GM21717 (cell line): ENCODE results near the gene ROPN1L.
"Not testable (repeated sequence)": the region's sequence is repeated elsewhere in the genome, so short reads cannot be mapped to it uniquely, and the experiment has no call there.

Experiments
- ATAC-seq: cut with Tn5 transposase; IDR thresholded peaks from one replicate; pipeline ENCODE4 v1.9.1; 2021; ENCODE audit warnings: mild to moderate bottlenecking, moderate library complexity; ENCODE audit not compliant: unreplicated experiment

The ROPN1L gene

DNA sequence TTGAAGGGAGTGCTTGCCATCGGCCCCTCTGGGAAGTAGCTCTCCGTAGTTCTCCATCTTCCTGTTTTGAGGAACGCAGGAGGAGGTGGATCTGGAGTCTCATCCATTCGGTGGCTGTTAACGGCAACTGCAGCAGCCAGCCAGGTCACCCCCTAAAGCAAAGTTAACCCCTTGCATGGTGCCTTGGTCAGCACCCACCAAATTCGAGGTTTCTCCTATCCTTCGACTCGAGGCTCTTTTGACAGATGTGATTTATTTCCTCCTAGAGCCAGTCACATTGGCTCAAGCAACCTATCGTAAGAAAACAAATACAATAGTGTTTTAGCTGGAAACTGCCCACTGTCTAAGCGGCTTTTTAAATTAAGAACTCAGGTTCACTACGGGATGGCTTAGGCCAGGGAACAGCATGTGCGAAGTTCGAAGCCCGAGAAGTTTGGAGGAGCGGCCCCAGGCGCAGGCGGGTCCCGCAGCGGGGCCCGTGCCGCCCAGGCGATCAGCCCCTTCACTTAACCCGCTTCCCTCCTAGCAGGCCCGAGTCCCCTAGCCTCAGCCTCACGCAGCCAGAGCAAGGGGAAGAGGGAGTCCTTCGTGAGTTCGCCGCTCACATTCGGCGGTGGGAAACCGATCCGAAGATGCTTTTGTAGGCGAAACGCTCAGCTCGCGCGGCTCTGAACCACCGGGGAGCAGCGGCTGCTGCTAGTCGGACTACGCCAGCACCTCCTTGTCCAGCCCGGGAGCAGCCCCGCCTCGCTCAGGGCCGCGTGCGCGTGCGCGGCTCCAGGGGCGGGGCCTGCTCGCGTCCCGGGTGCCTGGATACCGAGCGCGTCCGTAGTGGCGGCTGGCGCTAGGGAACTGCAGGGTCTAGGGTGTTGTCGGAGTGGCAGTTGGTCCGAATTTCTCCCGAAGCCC, at the start of gene ROPN1L:
Gene ROPN1L, plus strand, starts transcription at position 797 of the 909 bp plus-strand sequence. CDS start 289 bp downstream, outside the sequence.
- peak; percentile 98 for ATAC-seq

DNA sequence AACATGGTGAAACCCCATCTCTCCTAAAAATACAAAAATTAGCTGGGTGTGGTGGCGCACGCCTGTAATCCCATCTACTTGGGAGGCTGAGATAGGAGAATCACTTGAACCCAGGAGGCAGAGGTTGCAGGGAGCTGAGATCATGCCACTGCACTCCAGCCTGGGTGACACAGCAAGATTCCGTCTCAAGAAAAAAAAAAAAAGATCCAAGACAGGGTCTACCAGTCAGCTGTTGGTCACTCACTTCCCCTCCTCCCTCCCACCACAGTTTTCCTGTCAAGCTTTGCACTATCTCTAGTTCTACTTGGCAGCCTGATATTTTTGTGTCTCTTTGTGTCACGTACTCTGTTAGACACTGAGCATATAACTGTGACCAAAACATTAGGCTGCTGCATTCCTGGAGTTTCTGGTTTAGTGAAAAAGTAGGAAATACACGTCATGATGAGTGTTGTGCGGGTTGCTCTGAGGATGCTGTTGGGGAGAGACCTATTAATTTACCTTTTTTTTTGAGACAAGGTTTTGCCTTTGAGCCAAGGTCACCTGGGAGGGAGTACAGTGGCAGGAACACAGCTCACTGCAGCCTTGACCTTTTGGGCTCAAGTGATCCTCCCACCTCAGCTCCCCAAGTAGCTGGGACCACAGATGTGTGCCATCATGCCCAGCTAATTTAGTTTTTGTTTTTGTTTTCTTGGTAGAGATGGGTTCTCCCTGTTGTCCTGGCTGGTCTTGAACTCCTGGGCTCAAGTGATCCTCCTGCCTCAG, 48.9 kb upstream of the ROPN1L start:
- ATAC-seq, result not testable (repeated sequence)

DNA sequence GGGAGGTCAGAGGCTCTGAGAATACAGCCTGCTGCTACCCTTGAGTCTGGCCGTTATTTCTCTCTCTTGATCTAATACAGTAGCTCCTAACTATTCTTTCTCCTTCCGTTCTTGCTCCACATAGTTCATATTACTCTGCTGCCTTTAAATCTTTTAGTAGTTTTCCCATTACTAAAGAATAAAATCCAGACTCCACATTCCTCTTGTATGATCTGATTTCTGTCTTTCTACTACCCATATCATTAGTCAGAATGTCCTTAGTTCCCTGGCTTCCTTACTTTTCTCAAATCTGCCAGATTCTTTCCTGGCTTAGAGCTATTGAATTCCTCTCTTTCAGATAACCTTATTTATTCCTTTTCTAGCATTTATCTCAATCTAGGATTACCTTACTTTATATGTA, 48.2 kb upstream of the ROPN1L start:
- ATAC-seq, result no peak

DNA sequence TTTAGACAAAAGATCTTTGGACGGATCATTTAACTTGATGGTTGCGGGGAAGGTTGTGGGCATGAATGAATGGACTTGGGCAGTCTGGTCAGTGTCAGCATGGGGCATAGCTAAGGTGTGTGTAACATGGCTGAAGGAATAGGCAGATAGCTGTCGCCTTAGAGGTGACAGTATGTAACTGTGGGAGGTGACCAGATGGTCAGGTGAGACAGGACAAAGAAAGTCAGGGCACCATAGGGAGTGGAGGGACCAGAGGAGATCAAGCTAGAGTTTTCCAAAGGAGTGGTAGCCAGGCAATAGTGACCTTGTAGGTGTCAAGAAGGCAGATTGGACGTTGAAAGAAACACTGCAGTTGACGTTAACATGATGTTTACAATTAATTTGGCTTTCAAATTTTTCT, 45.1 kb upstream of the ROPN1L start:
- no peak for ATAC-seq

DNA sequence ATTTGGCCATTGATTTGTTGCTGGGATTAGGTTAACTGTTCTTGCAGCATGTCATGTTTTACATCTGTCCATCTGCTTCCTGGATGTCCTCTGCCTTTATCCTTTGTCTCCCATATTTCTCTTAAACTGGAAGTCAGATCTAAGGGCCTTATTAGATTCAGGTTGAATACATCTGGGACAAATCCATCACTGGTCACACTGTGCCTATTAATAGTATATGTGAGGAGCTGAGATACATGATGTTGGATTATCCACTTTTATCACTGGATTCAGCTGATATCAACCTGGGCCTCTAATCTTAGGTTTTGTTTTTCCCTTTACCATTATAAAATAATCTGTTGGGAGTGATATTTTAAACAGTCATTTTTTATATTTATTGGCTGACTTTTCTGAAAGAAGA, 41.8 kb upstream of the ROPN1L start:
- ATAC-seq, result no peak

DNA sequence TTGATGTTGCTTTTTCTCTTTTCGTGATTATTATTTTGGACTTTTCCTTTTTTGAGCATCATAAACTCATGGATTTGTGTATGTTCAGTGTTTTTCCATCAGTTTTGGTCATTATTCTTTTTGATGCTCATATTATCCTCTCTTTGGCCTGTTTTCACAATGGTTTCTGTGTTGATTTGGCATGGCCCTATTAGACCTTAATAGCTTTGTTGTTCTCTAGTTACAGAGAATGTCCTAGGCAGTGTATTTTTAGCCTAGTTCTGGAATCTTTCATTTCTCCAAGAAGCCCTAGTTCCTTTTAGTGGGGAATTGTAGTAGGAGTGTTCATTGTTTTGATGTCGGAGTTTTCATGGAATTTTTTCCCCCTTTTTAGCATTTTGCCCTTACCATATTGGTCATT, 41.3 kb upstream of the ROPN1L start:
- no peak for ATAC-seq

DNA sequence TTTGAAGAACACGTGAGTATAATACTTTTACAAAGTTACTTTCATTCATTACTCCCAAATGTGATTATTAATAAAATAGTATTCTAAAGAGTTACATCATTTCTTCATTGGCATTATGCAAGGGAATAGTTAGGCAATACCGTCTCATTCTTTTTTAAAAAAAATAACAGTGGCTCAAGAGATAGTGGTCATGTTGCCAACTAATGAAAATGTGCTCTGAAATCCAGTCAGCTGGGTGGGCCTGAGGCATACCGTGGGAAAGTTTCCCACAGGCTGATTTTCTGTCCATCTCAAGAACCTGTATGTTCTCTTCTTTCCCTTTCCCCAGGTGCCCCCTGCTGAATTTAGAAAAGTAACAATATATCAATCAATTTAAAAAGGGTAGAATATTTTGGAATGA, 40.8 kb upstream of the ROPN1L start:
- ATAC-seq, result no peak

DNA sequence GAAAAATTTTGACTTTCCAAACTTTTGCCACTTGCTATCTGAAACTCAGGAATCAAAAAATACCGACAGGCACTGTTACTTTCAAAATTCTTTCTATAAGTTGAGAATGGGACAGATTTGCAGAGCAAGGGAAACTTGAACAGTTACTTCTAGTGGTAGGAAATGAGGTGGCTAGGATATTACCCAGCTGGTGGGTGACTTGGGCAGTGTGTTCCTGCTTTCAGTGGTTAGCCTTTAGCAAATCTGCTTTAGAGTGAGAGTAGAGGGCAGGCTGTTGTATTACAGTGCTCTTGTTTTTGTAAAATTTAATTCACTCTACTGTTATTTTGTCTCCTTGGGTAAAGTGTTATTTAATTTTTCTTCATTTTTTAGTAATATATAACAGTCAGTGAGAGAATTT, 40.2 kb upstream of the ROPN1L start:
- peak; percentile 84 for ATAC-seq

DNA sequence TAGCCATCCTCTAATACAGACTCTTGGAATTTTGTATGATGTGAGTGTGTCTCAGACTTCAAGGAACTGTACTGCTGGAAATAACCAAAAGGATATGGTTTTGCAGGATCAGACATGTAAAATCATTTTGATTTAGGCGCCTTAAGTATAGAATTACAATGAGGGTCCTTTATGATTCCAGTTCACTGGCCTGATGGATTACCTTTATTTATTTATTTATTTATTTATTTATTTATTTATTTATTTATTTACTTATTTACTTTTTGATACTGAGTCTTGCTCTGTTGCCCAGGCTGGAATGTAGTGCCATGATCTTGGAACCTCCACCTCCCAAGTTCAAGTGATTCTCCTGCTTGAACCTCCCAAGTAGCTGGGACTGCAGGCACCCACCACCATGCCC, 37.9 kb upstream of the ROPN1L start:
- ATAC-seq, result no peak

DNA sequence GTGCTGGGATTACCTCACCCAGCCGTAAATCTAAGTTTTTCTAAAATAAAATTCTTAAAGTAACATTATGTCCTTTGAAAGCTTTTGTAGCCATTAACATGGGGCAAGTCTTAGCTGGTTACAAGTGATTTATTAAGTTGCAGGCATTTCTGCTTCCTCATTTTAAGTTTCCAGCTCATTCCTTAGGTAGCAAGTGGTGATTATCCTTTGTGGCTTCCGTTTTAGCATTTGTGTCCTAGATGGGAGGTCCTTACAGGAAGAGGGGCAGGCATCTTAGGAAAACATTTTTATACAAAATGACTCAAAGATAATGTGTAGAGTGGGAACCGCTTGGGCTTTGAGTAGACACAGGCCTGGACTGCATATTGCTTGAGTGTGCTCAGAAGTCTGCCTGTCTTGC, 35.0 kb upstream of the ROPN1L start:
- no peak for ATAC-seq

DNA sequence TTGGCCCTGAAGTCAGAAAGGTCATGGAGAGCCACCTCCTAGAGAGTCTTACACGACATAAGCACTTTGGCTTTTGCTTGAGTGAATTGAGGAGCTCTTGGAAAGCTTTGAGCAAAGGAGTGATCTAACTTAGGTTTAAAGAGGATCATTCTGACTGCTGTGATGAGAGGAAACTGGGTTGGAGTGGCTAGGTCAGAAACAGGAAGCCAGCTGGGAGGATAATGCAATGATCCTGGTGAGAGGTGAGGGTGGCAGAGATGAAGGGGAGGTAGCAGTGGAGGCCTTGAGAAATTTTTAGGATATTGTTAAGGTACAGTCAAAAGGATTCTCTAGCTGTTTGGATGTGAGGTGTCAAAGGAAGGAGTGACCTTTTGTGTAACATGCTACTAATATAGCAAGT, 32.2 kb upstream of the ROPN1L start:
- ATAC-seq, result no peak

DNA sequence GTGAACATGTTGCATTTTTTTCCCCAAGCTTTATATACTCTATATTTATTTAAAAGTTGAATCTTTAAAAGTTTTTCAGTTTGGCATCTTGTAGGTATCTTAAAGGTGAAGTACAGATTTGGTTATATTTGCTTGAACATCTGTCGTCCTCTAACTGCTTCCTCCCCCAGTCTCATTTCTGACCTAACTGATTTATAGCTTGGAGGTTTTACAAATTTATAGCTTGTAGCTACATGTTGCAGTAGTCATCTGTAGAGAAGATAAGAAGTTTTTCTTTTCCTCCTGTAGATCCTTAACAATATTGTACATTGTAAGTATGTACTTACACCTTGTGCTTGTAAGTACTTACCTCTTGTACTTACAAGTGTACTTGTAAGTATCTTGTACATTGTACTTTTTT, 31.0 kb upstream of the ROPN1L start:
- ATAC-seq, result no peak

DNA sequence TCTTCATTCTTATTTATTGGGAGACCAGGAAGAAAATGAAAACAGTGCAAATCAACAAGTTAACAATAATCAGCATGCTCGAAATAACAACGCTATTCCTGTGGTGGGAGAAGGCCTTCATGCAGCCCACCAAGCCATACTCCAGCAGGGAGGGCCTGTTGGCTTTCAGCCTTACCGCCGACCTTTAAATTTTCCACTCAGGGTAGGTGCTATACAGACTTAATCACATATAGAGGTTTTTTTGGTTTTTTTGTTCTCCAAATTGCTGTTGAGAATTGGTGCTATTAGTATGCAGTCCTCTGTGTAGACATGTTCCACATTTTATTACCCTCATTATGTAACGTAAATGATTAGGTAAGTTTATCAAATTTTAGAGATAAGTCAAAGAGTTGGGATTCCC, 30.3 kb upstream of the ROPN1L start:
- ATAC-seq, result no peak

DNA sequence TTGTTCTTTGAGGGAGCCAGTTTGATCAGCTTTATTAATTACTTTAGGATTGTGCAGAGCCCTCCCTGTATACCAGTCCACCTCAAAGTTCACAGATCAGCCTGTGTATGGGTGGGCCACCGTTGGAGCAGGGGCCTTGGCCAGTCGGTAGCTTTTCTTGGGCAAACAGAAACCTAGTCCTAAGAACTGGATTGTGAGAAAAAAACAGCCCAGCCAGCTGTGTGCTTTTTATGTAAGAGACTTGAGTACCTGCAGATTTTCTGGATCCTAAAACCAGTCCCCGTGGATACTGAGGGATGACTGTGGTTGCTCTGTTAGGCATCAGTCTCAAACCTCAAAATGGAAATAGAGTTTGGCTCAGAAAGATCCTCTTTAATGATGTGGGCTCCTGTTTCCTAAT, 24.8 kb upstream of the ROPN1L start:
- ATAC-seq, result no peak

DNA sequence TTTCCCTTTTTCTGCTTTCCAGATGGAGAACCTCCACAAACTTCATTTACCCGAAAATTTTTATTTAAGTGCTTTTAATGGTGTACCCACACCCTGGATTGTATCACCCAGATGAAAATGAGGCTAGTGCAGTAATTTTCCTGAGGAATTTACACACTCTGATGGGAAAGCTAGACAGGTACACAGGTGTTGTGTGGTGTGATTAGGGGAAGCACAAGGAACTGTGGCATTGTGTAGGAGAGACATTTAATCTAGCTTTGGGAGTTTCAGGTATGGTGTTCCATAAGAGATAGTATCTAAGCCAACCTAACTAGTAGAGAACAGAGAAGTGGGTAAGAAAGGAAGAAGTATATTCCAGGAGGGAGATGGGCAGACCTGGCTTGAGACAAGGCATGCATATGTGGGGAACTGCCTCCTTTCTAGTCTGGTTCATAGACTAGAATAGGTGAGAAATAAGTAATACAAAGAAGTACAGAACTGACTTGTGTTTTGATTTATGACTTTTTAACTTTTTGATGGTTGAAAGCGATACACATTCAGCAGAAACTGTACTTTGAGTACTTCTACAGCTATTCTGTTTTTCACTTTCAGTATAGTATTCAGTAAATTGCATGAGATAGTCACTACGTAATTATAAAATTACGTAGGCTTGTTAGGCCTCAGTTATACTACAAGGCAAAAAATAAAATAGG, 22.9 kb upstream of the ROPN1L start:
- ATAC-seq, result peak; percentile 83

DNA sequence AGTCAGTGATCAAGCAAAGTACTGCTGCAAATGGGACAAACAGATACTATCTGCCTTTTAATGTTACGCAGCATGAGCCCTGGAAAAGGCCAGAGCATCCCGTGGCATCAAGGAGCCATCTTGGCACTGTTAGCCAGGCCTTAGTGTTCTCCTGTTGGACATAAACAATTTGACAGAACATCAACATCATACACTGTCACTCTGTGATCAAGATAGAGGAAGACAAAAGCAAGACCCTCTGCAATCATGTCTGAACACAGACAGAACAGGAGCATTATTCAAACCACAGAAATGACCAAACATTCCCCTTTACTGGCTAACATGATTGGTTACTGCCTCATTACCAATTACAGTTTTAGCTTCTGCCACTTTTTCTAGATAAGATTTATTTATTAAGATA, 21.2 kb upstream of the ROPN1L start:
- no peak for ATAC-seq

DNA sequence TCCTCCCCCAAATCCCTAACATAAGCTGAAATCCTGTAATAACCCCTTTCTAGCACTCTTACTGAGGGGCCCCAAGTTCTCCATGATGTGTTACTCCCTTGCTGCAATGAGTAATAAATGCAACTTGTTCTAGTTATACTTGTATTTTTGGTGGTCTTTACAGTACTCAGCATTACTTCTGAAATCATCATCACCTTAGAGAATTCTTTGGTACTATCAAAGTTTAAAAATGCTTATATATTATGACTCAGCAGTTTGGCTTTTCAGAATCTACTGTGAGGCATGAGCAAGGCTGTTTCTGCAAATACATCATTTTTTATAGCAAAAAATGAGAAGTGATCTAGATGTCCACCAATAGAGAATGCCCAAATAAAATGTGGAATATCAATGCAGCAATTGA, 20.7 kb upstream of the ROPN1L start:
- no peak for ATAC-seq

DNA sequence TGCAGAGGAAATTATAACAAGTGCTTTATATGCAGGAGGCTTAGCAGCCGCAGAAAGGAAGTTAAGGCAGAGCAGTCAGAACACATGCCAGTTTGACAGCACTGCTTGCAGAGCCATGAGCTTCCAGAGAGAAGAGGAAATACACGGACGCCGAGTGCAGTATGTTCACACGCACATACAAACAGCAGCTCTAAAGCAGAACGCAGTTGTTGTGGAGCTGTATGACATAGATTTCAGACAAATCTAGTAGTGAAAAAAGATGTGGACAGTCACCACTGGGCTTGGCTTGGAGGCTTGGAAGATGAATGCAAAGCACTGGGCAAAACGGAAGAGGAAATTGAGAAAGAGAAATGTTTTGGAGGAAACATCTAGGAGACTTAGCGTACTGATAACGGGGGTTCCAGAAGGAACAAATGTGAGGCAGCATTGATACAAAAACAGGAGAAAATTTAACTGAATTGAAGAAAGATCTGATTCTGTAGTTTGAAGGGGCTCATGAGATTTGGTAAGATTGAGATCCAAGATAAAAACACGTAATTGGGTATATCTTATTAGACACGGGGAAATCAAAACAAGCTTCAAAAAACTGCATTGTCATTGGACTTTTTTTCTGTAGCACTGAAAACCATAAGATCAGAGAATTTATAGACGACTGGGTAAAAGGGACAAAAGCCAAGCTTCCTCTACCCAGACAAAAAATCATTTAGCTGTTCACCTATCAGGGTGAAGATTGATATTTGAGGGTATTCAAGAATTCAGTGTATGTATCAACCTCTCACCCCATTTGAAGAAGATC, 19.6 kb upstream of the ROPN1L start:
- no peak for ATAC-seq

DNA sequence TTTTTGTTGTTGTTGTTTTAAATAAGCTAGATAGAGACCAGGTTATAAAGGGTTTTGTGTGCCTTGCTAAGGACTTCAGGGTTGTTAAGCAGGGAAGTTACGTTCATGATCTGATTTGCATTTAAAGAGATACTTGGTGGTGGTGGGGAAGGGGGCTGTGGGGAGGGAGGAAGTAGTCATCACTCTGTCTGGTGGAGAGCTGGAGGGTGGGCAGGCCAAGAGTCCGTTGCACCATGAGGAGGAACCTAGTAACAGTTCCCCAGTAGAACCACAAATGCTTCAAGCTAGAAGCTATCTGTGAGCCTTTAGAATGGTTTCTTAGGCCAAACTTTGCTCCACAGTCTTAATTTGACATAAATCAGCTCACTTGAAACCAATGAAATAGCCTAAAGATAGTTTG, 18.7 kb upstream of the ROPN1L start:
- no peak for ATAC-seq

DNA sequence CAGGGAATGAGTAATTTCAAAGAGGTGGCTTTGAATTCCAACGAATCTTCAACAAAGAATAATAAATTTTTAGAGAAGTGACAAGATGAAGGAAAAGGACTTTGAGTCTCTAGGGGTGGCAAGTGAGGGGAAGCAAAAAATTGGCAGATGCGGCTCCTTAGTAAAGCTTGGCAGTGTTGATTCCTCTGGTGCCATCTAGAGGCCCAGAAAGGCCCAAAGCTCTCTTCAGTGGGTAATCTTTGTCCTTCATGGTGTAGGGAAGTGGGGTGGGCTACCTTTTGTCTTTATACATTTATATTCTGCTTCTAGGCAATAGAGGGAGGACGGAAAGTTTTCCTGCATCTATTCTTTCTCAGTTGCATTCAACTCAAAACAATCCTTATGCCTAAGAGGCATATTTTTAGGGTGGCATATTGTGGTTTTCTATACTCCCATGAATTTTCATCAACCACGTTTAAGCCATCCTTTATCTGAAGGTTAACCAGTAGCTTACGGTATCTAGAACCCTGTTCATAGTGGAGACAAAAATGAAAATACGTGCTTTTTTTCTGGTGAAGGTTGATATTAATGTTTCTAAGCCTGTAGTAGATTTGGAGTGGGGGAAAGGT, 17.5 kb upstream of the ROPN1L start:
- no peak for ATAC-seq
